IPS-NIHi7 (cell line): ENCODE results near the gene SSR2.

ENCODE experiments used
- DNase-seq: peaks from one replicate; pipeline ENCODE4 v3.0.0; 2012; ENCODE audit warnings: mixed read lengths; ENCODE audit errors: extremely low spot score

The SSR2 gene

GRCh38 chr1:155974208-155975115 is 46.3 kb downstream of the SSR2 start:
- no peak for DNase-seq

GRCh38 chr1:155973723-155974122 is 47.0 kb downstream of the SSR2 start:
- DNase-seq, result no peak

- DNase-seq, result no peak
Observed at GRCh38 chr1:155971910-155972809, 48.6 kb downstream of the SSR2 start.

GRCh38 chr1:155970531-155971167 is 50.1 kb downstream of the SSR2 start:
- DNase-seq, result no peak

GRCh38 chr1:155969377-155969791 is 51.4 kb downstream of the SSR2 start:
- no peak for DNase-seq

GRCh38 chr1:155968670-155969069 is 52.1 kb downstream of the SSR2 start:
- DNase-seq, result no peak

GRCh38 chr1:155968051-155968400 is 52.7 kb downstream of the SSR2 start:
- no peak for DNase-seq

GRCh38 chr1:155967341-155968050 is 53.3 kb downstream of the SSR2 start:
- DNase-seq, result no peak

GRCh38 chr1:155966750-155967149 is 54.0 kb downstream of the SSR2 start:
- no peak for DNase-seq

- DNase-seq, result peak; percentile 57
Observed at GRCh38 chr1:155966135-155966534, 54.6 kb downstream of the SSR2 start.

- no peak for DNase-seq
Observed at GRCh38 chr1:155964193-155964592, 56.6 kb downstream of the SSR2 start.

GRCh38 chr1:155962599-155963211 is 58.0 kb downstream of the SSR2 start:
- DNase-seq, result no peak

- peak; percentile 52 for DNase-seq
Observed at GRCh38 chr1:155961937-155962336, 58.8 kb downstream of the SSR2 start.

- DNase-seq, result no peak
Observed at GRCh38 chr1:155960081-155960745, 60.5 kb downstream of the SSR2 start.
